Measurements from ENCODE around the gene OXCT1.
"Not testable (repeated sequence)": the region's sequence is repeated elsewhere in the genome, so short reads cannot be mapped to it uniquely, and the experiment has no call there.

Gene OXCT1

GRCh38 chr5:41754857-41755256 lies 115.4 kb downstream of the OXCT1 start:
- no peak for TF ChIP-seq CTCF (IDR thresholded peaks at IDR 0.05; ENCODE audit: insufficient read depth, missing control alignments)
- FAIRE-seq (no peak), DNase-seq (ENCODE audit: insufficient read length, low spot score) (no peak)

- no peak for FAIRE-seq
- no peak for DNase-seq (ENCODE audit: insufficient read length, low spot score)
- no peak for TF ChIP-seq CTCF (IDR thresholded peaks at IDR 0.05; ENCODE audit: insufficient read depth, missing control alignments)
Observed at GRCh38 chr5:41751867-41752266, 118.4 kb downstream of the OXCT1 start.

GRCh38 chr5:41748631-41749030 lies 121.6 kb downstream of the OXCT1 start:
- no peak for DNase-seq (ENCODE audit: insufficient read length, low spot score)
- no peak for FAIRE-seq
- TF ChIP-seq CTCF (IDR thresholded peaks at IDR 0.05; ENCODE audit: insufficient read depth, missing control alignments) = no peak

GRCh38 chr5:41747708-41748107 lies 122.5 kb downstream of the OXCT1 start:
- no peak for DNase-seq (ENCODE audit: insufficient read length, low spot score)
- TF ChIP-seq CTCF (IDR thresholded peaks at IDR 0.05; ENCODE audit: insufficient read depth, missing control alignments) = no peak
- FAIRE-seq = no peak

- DNase-seq (ENCODE audit: insufficient read length, low spot score) = no peak
- no peak for FAIRE-seq
- TF ChIP-seq CTCF (IDR thresholded peaks at IDR 0.05; ENCODE audit: insufficient read depth, missing control alignments) = no peak
Observed at GRCh38 chr5:41747301-41747700, 122.9 kb downstream of the OXCT1 start.

GRCh38 chr5:41742608-41743007 lies 127.6 kb downstream of the OXCT1 start:
- FAIRE-seq; DNase-seq (ENCODE audit: insufficient read length, low spot score): not testable (repeated sequence)

GRCh38 chr5:41738710-41739354 lies 131.4 kb downstream of the OXCT1 start:
- TF ChIP-seq CTCF (IDR thresholded peaks at IDR 0.05; ENCODE audit: insufficient read depth, missing control alignments) = no peak
- no peak for DNase-seq (ENCODE audit: insufficient read length, low spot score)
- FAIRE-seq = no peak

- TF ChIP-seq CTCF (IDR thresholded peaks at IDR 0.05; ENCODE audit: insufficient read depth, missing control alignments) = no peak
- DNase-seq (ENCODE audit: insufficient read length, low spot score) (no peak), FAIRE-seq (no peak)
Observed at GRCh38 chr5:41736641-41737040, 133.6 kb downstream of the OXCT1 start.
